HepG2 (cell line): ENCODE measurements around the gene PRSS38. TPM values are rescaled to one million over a fixed set of nuclear protein-coding genes. Genes with fewer than 3 reads are reported as not detected.

Experiments
- ATAC-seq: fragments of 200-7000 bp; cut with Tn5 transposase; 3 replicates; pipeline ENCODE4 v1.9.1; 2020; ENCODE audit warnings: mild to moderate bottlenecking, moderate library complexity
- BruUV-seq: library from RNA; stranded (reverse); fragments of 400-500 nt; replicated peaks from 2 replicates; lab custom pipeline; 2021; lab: Mats Ljungman, UMichigan
- CTCF ChIA-PET: fragments of 300-600 bp; formaldehyde crosslinking; extraction: SDS; loops from one replicate; lab custom pipeline; 2021; ENCODE audit warnings: low total read pairs, inconsistent platforms, low intra/inter-chr PET ratio; lab: Yijun Ruan, JAX
- POLR2A ChIA-PET: fragments of 350-600 bp; sonication (Branson Sonifier 250); formaldehyde crosslinking; loops from one replicate; lab custom pipeline; 2020; ENCODE audit warnings: antibody characterized with exemption, inconsistent platforms; lab: Yijun Ruan, JAX
- DNase-seq: peaks from one replicate; pipeline ENCODE4 v3.0.0-alpha.2; 2015; ENCODE audit warnings: low spot score
- FAIRE-seq: peaks from 3 replicates; lab custom pipeline; 2011; peaks lifted over from hg19 to GRCh38; lab: Jason Lieb, UNC
- H2AFZ ChIP-seq: one replicate; pipeline ENCODE4 v1.6.1; 2011; ENCODE audit warnings: low read length, inconsistent platforms
- H3K27ac ChIP-seq: fragments of 300-600 bp; 3 replicates; pipeline ENCODE4 v1.8.0; 2011; ENCODE audit warnings: mixed run types, mild to moderate bottlenecking, mixed read lengths, low read length, inconsistent platforms; ENCODE audit not compliant: insufficient read depth; ENCODE audit errors: extremely low read length
- H3K27me3 ChIP-seq, 2 experiments: fragments of 200-600 bp in 1 of 2; 2 replicates in 1 of 2; 3 replicates in 1 of 2; pipeline versions ENCODE4 v1.6.0 to v1.8.0; 2011; ENCODE audit warnings: low read length in 2 of 2, mild to moderate bottlenecking in 2 of 2, moderate library complexity in 2 of 2, inconsistent platforms in 1 of 2; ENCODE audit not compliant: insufficient read depth in 2 of 2, control insufficient read depth in 1 of 2
- H3K36me3 ChIP-seq, 2 experiments: fragments of 200-600 bp in 1 of 2; replicated peaks in 1 of 2; 2 replicates in 1 of 2; 3 replicates in 1 of 2; pipeline versions ENCODE4 v1.5.1 to v1.8.0; 2011; ENCODE audit warnings: low read length in 2 of 2, inconsistent platforms in 1 of 2; ENCODE audit not compliant: insufficient read depth in 2 of 2, control insufficient read depth in 1 of 2
- H3K4me1 ChIP-seq: 2 replicates; pipeline ENCODE4 v1.5.1; 2012; ENCODE audit warnings: low read length, inconsistent platforms; ENCODE audit not compliant: insufficient read depth
- H3K4me2 ChIP-seq: 2 replicates; pipeline ENCODE4 v1.6.0; 2011; ENCODE audit warnings: low read depth, low read length, inconsistent platforms
- H3K4me3 ChIP-seq, 3 experiments: fragments of 200-600 bp in 1 of 3; sonication (generic), shearing (Covaris generic) in 1 of 3; replicated peaks in 1 of 3; 2 replicates each; pipeline ENCODE4 v1.5.1; 2011 to 2016; ENCODE audit warnings: low read length in 3 of 3, inconsistent platforms in 2 of 3, low read depth in 2 of 3, mild to moderate bottlenecking in 2 of 3, control low read depth in 1 of 3, mixed read lengths in 1 of 3; ENCODE audit not compliant: insufficient read depth in 1 of 3
- H3K79me2 ChIP-seq: one replicate; pipeline ENCODE4 v1.6.1; 2011; ENCODE audit warnings: low read length, inconsistent platforms; ENCODE audit not compliant: insufficient read depth
- H3K9ac ChIP-seq: 2 replicates; pipeline ENCODE4 v1.6.0; 2011; ENCODE audit warnings: mild to moderate bottlenecking, low read depth, low read length, inconsistent platforms; ENCODE audit not compliant: insufficient read depth
- H3K9me3 ChIP-seq: 2 replicates; pipeline ENCODE4 v1.5.1; 2012; ENCODE audit warnings: mild to moderate bottlenecking, low read length
- H4K20me1 ChIP-seq: 2 replicates; pipeline ENCODE4 v1.6.0; 2011; ENCODE audit warnings: inconsistent platforms, mild to moderate bottlenecking, low read length, moderate library complexity; ENCODE audit not compliant: insufficient read depth
- ATF5 ChIP-seq: sonication (generic); formaldehyde crosslinking; IDR thresholded peaks from 2 replicates; pipeline ENCODE4 v1.4.0; 2020; ENCODE audit warnings: mild to moderate bottlenecking, low read depth, missing genetic modification reagents
- BRCA1 ChIP-seq: sonication (generic); formaldehyde crosslinking; IDR thresholded peaks from 2 replicates; pipeline ENCODE4 v1.4.0; 2020; ENCODE audit warnings: missing genetic modification reagents
- ELF3 ChIP-seq: IDR thresholded peaks from 2 replicates; pipeline ENCODE4 v1.6.1; 2016; ENCODE audit warnings: missing genetic modification reagents, missing compliant biosample characterization
- KDM2A ChIP-seq: sonication (generic); formaldehyde crosslinking; IDR thresholded peaks from 2 replicates; pipeline ENCODE4 v1.4.0; 2020; ENCODE audit warnings: low read depth, missing genetic modification reagents, borderline replicate concordance
- KLF13 ChIP-seq: sonication (generic); formaldehyde crosslinking; IDR thresholded peaks from 2 replicates; pipeline ENCODE4 v1.4.0; 2020; ENCODE audit warnings: mild to moderate bottlenecking, missing genetic modification reagents
- PITX1 ChIP-seq: sonication (generic); formaldehyde crosslinking; IDR thresholded peaks from 2 replicates; pipeline ENCODE4 v1.5.1; 2020; ENCODE audit warnings: mild to moderate bottlenecking, missing genetic modification reagents
- REST ChIP-seq, 2 experiments: IDR thresholded peaks; 2 replicates each; pipeline ENCODE4 v1.6.1; 2011 to 2012; ENCODE audit warnings: low read length in 2 of 2, borderline replicate concordance in 1 of 2, low read depth in 1 of 2, mild to moderate bottlenecking in 1 of 2, moderate library complexity in 1 of 2
- RFX5 ChIP-seq: IDR thresholded peaks from 2 replicates; pipeline ENCODE4 v1.6.1; 2011; ENCODE audit warnings: low read depth, low read length, improper control_type of control experiment
- SMC3 ChIP-seq: IDR thresholded peaks from 2 replicates; pipeline ENCODE4 v1.6.1; 2011; ENCODE audit warnings: low read length, improper control_type of control experiment
- ZBTB7B ChIP-seq: sonication (generic); formaldehyde crosslinking; IDR thresholded peaks from 2 replicates; pipeline ENCODE4 v1.4.0; 2020; ENCODE audit warnings: missing genetic modification reagents
- ZNF337 ChIP-seq: sonication (generic); formaldehyde crosslinking; IDR thresholded peaks from 2 replicates; pipeline ENCODE4 v1.5.1; 2020; ENCODE audit warnings: missing genetic modification reagents, low read depth, mild to moderate bottlenecking, borderline replicate concordance
- ZNF550 ChIP-seq: sonication (generic); formaldehyde crosslinking; IDR thresholded peaks from 2 replicates; pipeline ENCODE4 v1.4.0; 2020; ENCODE audit warnings: mild to moderate bottlenecking, missing genetic modification reagents, borderline replicate concordance
- ZNF598 ChIP-seq: sonication (generic); formaldehyde crosslinking; IDR thresholded peaks from 2 replicates; pipeline ENCODE4 v1.5.1; 2020; ENCODE audit warnings: mild to moderate bottlenecking, missing genetic modification reagents, borderline replicate concordance
- ZNF644 ChIP-seq: IDR thresholded peaks from 2 replicates; pipeline ENCODE4 v1.6.1; 2016; ENCODE audit warnings: low read depth
- ZNF674 ChIP-seq: sonication (generic); formaldehyde crosslinking; IDR thresholded peaks from 2 replicates; pipeline ENCODE4 v1.5.0; 2020; ENCODE audit warnings: low read depth, mild to moderate bottlenecking, missing genetic modification reagents
- ZNF703 ChIP-seq: sonication (generic); formaldehyde crosslinking; IDR thresholded peaks from 2 replicates; pipeline ENCODE4 v1.5.1; 2020; ENCODE audit warnings: missing genetic modification reagents, mild to moderate bottlenecking, moderate library complexity, borderline replicate concordance
- ZNF878 ChIP-seq: sonication (generic); formaldehyde crosslinking; IDR thresholded peaks from 2 replicates; pipeline ENCODE4 v1.8.1; 2023; ENCODE audit warnings: mild to moderate bottlenecking, missing genetic modification reagents, moderate library complexity
- WGBS: methylation state at CpG from one replicate; pipeline ENCODE4 v1.1.6; 2017; ENCODE audit warnings: low lambda C conversion rate; 5-methylcytosine and 5-hydroxymethylcytosine counted together
- in situ Hi-C: cut with HindIII; loops from 2 replicates; pipeline ENCODE4 v1.10.0; 2017; ENCODE audit warnings: low pct_unique_long_range_greater_than_20kb; ENCODE audit not compliant: extremely low pct_ligation_motif_present
- intact Hi-C: fragments of 100-400 bp; cut with micrococcal nuclease; formaldehyde crosslinking; loops from one replicate; pipeline ENCODE4 v1.10.0; 2022; ENCODE audit not compliant: unreplicated experiment
- polyA plus RNA-seq, 8 experiments: library from polyadenylated mRNA; depleted of rRNA in 3 of 8; stranded (reverse) in 7 of 8; unstranded in 1 of 8; fragments of >200 nt; fragmentation: Illumina TruSeq in 4 of 8; extraction: Trizol in 4 of 8; gene quantifications; 2 replicates each; pipeline versions ENCODE4 v1.2.1 to v1.2.3, GENCODE V29; 2011 to 2016; ENCODE audit warnings: low read depth in 4 of 8, missing spikeins in 1 of 8, mixed read lengths in 1 of 8; ENCODE audit not compliant: insufficient read depth in 1 of 8
- total RNA-seq, 5 experiments: library from RNA; depleted of rRNA; stranded (reverse); fragments of >200 nt; fragmentation: Illumina TruSeq; extraction: Trizol; gene quantifications; 2 replicates each; pipeline ENCODE4 v1.2.3, GENCODE V29; 2016; ENCODE audit warnings: low read depth in 1 of 5
- TF ChIP-seq, protein P1 (sequence below): sonication (generic); formaldehyde crosslinking; IDR thresholded peaks from 2 replicates; pipeline ENCODE4 v1.5.0; 2020; ENCODE audit warnings: mild to moderate bottlenecking, missing genetic modification reagents

Gene PRSS38
- total and polyA plus RNA-seq, 2 of the 13 experiments (the other 11 are each of a cell fraction or from before 2014, with no cell fraction given) = not detected

- TF ChIP-seq ZNF337 (CRISPR knock-in tag) = no peak
- no peak for TF ChIP-seq ZNF598
- TF ChIP-seq ZNF703 (CRISPR knock-in tag) = no peak
- no peak for TF ChIP-seq RFX5
- no peak for TF ChIP-seq BRCA1
- TF ChIP-seq, protein P1, sequence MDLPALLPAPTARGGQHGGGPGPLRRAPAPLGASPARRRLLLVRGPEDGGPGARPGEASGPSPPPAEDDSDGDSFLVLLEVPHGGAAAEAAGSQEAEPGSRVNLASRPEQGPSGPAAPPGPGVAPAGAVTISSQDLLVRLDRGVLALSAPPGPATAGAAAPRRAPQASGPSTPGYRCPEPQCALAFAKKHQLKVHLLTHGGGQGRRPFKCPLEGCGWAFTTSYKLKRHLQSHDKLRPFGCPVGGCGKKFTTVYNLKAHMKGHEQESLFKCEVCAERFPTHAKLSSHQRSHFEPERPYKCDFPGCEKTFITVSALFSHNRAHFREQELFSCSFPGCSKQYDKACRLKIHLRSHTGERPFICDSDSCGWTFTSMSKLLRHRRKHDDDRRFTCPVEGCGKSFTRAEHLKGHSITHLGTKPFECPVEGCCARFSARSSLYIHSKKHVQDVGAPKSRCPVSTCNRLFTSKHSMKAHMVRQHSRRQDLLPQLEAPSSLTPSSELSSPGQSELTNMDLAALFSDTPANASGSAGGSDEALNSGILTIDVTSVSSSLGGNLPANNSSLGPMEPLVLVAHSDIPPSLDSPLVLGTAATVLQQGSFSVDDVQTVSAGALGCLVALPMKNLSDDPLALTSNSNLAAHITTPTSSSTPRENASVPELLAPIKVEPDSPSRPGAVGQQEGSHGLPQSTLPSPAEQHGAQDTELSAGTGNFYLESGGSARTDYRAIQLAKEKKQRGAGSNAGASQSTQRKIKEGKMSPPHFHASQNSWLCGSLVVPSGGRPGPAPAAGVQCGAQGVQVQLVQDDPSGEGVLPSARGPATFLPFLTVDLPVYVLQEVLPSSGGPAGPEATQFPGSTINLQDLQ (CRISPR knock-in tag) = no peak
- no peak for TF ChIP-seq ZBTB7B (CRISPR knock-in tag)
- no peak for TF ChIP-seq KDM2A (CRISPR knock-in tag)
Observed at GRCh38 chr1:227775841-227776240, 39.6 kb upstream of the PRSS38 start (continued).

GRCh38 chr1:227776331-227776771, 39.1 kb upstream of the PRSS38 start:
- DNase-seq (no peak), ATAC-seq (no peak), FAIRE-seq (no peak)
- no TSS peak for BruUV-seq
- in situ Hi-C loops (no loop called here), intact Hi-C loops (no loop called here)
- no peaks in the 10 kb centered on the region for H3K27me3 ChIP-seq
- TF ChIP-seq SMC3 (no peak), ZNF674 (CRISPR knock-in tag) (no peak), REST (IDR thresholded peaks at IDR 0.05; ENCODE audit: borderline replicate concordance in 1 of 2, low read depth in 1 of 2, low read length in 2 of 2) (no peak), ELF3 (CRISPR knock-in tag) (no peak), PITX1 (CRISPR knock-in tag) (no peak), ZNF550 (CRISPR knock-in tag) (no peak), ZNF644 (CRISPR knock-in tag) (no peak), KLF13 (CRISPR knock-in tag) (no peak), ATF5 (no peak), ZNF878 (CRISPR knock-in tag) (no peak)
- POLR2A ChIA-PET = no interaction called here
- H3K4me2 ChIP-seq = no peak overlapping the region
- no peaks in the 10 kb centered on the region for H4K20me1 ChIP-seq
- no peak overlapping the region for H3K4me3 ChIP-seq
- no peak overlapping the region for H3K27ac ChIP-seq
- 98% methylated on average over 7 of the region's 7 CpGs for WGBS
- no peaks in the 10 kb centered on the region for H3K9me3 ChIP-seq
- peaks cover 10 to 18% of the 10 kb centered on the region in 2 experiments; a peak in 4 of 5 replicates for H3K36me3 ChIP-seq
- no peaks in the 10 kb centered on the region for H3K79me2 ChIP-seq
- H2AFZ ChIP-seq = no peak overlapping the region
- no peaks in the 10 kb centered on the region for H3K4me1 ChIP-seq
- CTCF ChIA-PET = no interaction called here
- H3K9ac ChIP-seq = no peak overlapping the region
